ENCODE data around the gene BLVRA. TPM values are rescaled to one million over a fixed set of nuclear protein-coding genes. Genes with fewer than 3 reads are reported as not detected.

Gene BLVRA
- total and polyA plus RNA-seq, 10 of the 15 experiments (the other 5 are each of a cell fraction or from before 2014, with no cell fraction given), result 63.3 to 198 (median 102) TPM

DNA sequence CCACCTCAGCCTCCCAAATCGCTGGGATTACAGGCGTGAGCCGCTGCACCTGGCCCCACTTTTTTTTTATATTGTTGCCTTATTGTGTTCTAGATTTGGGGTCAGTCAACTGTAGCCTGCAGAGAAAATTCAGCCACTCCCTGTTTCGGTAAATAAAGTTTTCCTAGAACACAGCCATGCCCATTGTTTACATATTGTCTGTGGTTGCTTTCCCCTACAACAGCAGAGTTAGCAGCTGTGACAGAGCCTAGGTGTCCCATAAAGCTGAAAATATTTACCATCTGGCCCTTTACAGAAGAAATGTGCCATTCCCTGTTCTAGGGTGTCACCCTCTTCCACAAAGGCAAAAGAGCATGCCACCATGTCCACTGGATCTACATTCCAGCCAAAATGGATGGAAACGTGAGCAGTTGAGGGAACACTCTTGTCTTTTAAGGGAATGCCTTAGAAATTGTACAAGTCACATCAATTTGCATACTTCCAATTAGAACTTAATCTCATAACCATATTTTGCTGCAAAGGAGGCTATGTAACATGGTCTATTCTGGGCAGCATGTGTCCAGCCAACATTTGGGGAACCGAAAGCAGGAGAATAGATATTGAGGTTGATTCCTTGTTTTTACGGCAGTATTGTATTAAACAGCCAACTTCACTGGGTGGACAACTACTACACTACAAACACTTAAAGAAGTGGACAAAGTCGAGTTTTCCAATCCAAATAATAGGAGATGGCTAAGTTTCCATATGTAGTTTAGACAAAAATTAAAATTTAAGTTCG, 11.0 kb upstream of the BLVRA start:
- Histone ChIP-seq H3K27me3 (replicated peaks in 1 of 2; ENCODE audit: control insufficient read depth in 2 of 2, insufficient read depth in 2 of 2, low read length in 1 of 2) (no peaks in the 10 kb centered on the region), H4K20me1 (ENCODE audit: control insufficient read depth, insufficient read depth) (no peaks in the 10 kb centered on the region), H3K4me1 (ENCODE audit: control insufficient read depth, insufficient read depth, low read length) (peaks cover 18% of the 10 kb centered on the region), H3K9me3 (replicated peaks; ENCODE audit: control insufficient read depth, insufficient read depth, low read length) (peaks cover 4% of the 10 kb centered on the region; the same call in 2 of the 3 replicates), H3K4me3 (no peak overlapping the region), H3K4me2 (ENCODE audit: control insufficient read depth, insufficient read depth) (no peak overlapping the region), H3K27ac (ENCODE audit: control insufficient read depth, insufficient read depth) (no peak overlapping the region), H3K79me2 (ENCODE audit: control insufficient read depth, insufficient read depth, low read length) (no peaks in the 10 kb centered on the region), H3K9ac (ENCODE audit: control insufficient read depth, insufficient read depth, low read length) (no peak overlapping the region), H2AFZ (ENCODE audit: control insufficient read depth, low read depth, low read length) (no peak overlapping the region), H3K36me3 (ENCODE audit: control insufficient read depth in 2 of 2, insufficient read depth in 2 of 2, low read length in 1 of 2) (no peaks in the 10 kb centered on the region)
- 74% methylated on average over 9 of the region's 9 CpGs for WGBS (ENCODE audit: insufficient coverage, insufficient replicate concordance, low lambda C conversion rate, missing lambda C conversion rate)
- in situ Hi-C loops (cut with MboI), result no loop called here
- ChIA-PET CTCF (interaction anchor here (0.6 to 1.5 kb wide), 4 partner anchors 29 to 97 kb away, joined by 3 to 5 read pairs (median 3); no protein-coding TSS in a partner anchor), SMC1A (ENCODE audit: uncharacterized antibody, unreplicated experiment) (interaction anchor here (0.8 to 1.8 kb wide), 4 partner anchors 11 to 71 kb away, joined by 3 to 10 read pairs (median 6); no protein-coding TSS in a partner anchor), POLR2A (interaction anchor here (0.6 to 1.3 kb wide), 2 partner anchors 79 to 141 kb away, joined by 3 read pairs; no protein-coding TSS in a partner anchor), RAD21 (ENCODE audit: unreplicated experiment) (interaction anchor here (1.1 kb wide), 1 partner anchor 17 kb away, joined by 3 read pairs; no protein-coding TSS in a partner anchor)
- ATAC-seq, result no peak
- TF ChIP-seq JUND (IDR thresholded peaks at IDR 0.05; ENCODE audit: low read depth, low read length), result no peak
- no peak for TF ChIP-seq PKNOX1 (IDR thresholded peaks at IDR 0.05)
- TF ChIP-seq EP300 (IDR thresholded peaks at IDR 0.05; ENCODE audit: borderline replicate concordance in 1 of 2, control insufficient read depth in 1 of 2, low read depth in 2 of 2, low read length in 2 of 2), result no peak
- TF ChIP-seq SIX5 (IDR thresholded peaks at IDR 0.05; ENCODE audit: low read depth, low read length, severe bottlenecking), result no peak
- no peak for TF ChIP-seq TCF12 (IDR thresholded peaks at IDR 0.05; ENCODE audit: low read depth, low read length)
- no peak for TF ChIP-seq NKRF (conservative IDR thresholded peaks at IDR 0.05)
- no peak for TF ChIP-seq RAD51 (IDR thresholded peaks at IDR 0.05)
- TF ChIP-seq RELA (IDR thresholded peaks at IDR 0.05; ENCODE audit: borderline replicate concordance, partially characterized antibody), result no peak
- no peak for TF ChIP-seq MAX (IDR thresholded peaks at IDR 0.05; ENCODE audit: low read depth, low read length)
- no peak for TF ChIP-seq MYC (IDR thresholded peaks at IDR 0.05; ENCODE audit: insufficient read depth, insufficient read length, insufficient replicate concordance, low read length, severe bottlenecking)
- TF ChIP-seq ZNF24 (IDR thresholded peaks at IDR 0.05), result no peak
- no peak for TF ChIP-seq NBN (IDR thresholded peaks at IDR 0.05)
- no peak for TF ChIP-seq GATAD2B (conservative IDR thresholded peaks at IDR 0.05; ENCODE audit: low read depth)
- no peak for TF ChIP-seq MEF2A (IDR thresholded peaks at IDR 0.05; ENCODE audit: insufficient read depth, low read depth, low read length)
- DNase-seq (ENCODE audit: low read depth, low spot score), result no peak
- FAIRE-seq, result no peak
- BruUV-seq (replicated peaks), result no TSS peak
- intact Hi-C loops (cut with micrococcal nuclease; ENCODE audit: unreplicated experiment), result no loop called here

Measured in GM12878 (cell line).